ENCODE data around the gene FGFR1OP2.

Gene FGFR1OP2

GRCh38 chr12:27003421-27004381 is 65.4 kb downstream of the FGFR1OP2 start:
- DNase-seq (ENCODE audit: low read depth): no peak

- DNase-seq (ENCODE audit: low read depth): no peak
Measured at GRCh38 chr12:27005495-27005894, 67.2 kb downstream of the FGFR1OP2 start.

GRCh38 chr12:27006797-27007467 is 68.7 kb downstream of the FGFR1OP2 start:
- no peak for DNase-seq (ENCODE audit: low read depth)

GRCh38 chr12:27008081-27008480 is 69.8 kb downstream of the FGFR1OP2 start:
- DNase-seq (ENCODE audit: low read depth): no peak

- DNase-seq (ENCODE audit: low read depth): no peak
Measured at GRCh38 chr12:27009881-27010301, 71.6 kb downstream of the FGFR1OP2 start.

- DNase-seq (ENCODE audit: low read depth): no peak
Measured at GRCh38 chr12:27012239-27012981, 74.1 kb downstream of the FGFR1OP2 start.

GRCh38 chr12:27012982-27013255 is 74.6 kb downstream of the FGFR1OP2 start:
- DNase-seq (ENCODE audit: low read depth): no peak

GRCh38 chr12:27013611-27014084 is 75.4 kb downstream of the FGFR1OP2 start:
- no peak for DNase-seq (ENCODE audit: low read depth)

GRCh38 chr12:27014085-27014858 is 76.0 kb downstream of the FGFR1OP2 start, which contains the start of gene TM7SF3:
TSS of gene TM7SF3 (minus strand) at chr12:27014384. CDS start at chr12:27014168, 216 bp downstream.
- peak; percentile 95 for DNase-seq (ENCODE audit: low read depth)

GRCh38 chr12:27014859-27015729 is 76.8 kb downstream of the FGFR1OP2 start:
- no peak for DNase-seq (ENCODE audit: low read depth)

- DNase-seq (ENCODE audit: low read depth): no peak
Measured at GRCh38 chr12:27015730-27016076, 77.4 kb downstream of the FGFR1OP2 start.

All from activated T-helper 9 cell treated with anti-CD3 and anti-CD28 coated beads, Interleukin-2, amount 50 U/mL, for 16 hours (primary cell).